Colon (tissue), 2 donors: Measurements from ENCODE around the gene MSI2.

ENCODE experiments used
- FAIRE-seq: peaks from 2 replicates; lab custom pipeline; 2012; peaks lifted over from hg19 to GRCh38; lab: Jason Lieb, UNC
- donor health status: control.
- donor health status: control.

MSI2 gene

GRCh38 chr17:57318913-57319312 lies 62.6 kb downstream of the MSI2 start:
- FAIRE-seq, result no peak

GRCh38 chr17:57319806-57320205 lies 63.5 kb downstream of the MSI2 start:
- no peak for FAIRE-seq

- FAIRE-seq, result no peak
Observed at GRCh38 chr17:57323391-57323790, 67.1 kb downstream of the MSI2 start.

GRCh38 chr17:57324060-57324459 lies 67.7 kb downstream of the MSI2 start:
- no peak for FAIRE-seq

GRCh38 chr17:57324631-57325030 lies 68.3 kb downstream of the MSI2 start:
- no peak for FAIRE-seq

- no peak for FAIRE-seq
Observed at GRCh38 chr17:57326336-57326735, 70.0 kb downstream of the MSI2 start.

GRCh38 chr17:57326764-57327163 lies 70.4 kb downstream of the MSI2 start:
- FAIRE-seq, result no peak

- no peak for FAIRE-seq
Observed at GRCh38 chr17:57327176-57327970, 71.0 kb downstream of the MSI2 start.

- FAIRE-seq, result no peak
Observed at GRCh38 chr17:57328109-57328882, 72.0 kb downstream of the MSI2 start.

- FAIRE-seq, result no peak
Observed at GRCh38 chr17:57329380-57330214, 73.3 kb downstream of the MSI2 start.

GRCh38 chr17:57330587-57330986 lies 74.3 kb downstream of the MSI2 start:
- no peak for FAIRE-seq

GRCh38 chr17:57331423-57331822 lies 75.1 kb downstream of the MSI2 start:
- no peak for FAIRE-seq

- FAIRE-seq, result no peak
Observed at GRCh38 chr17:57332501-57332900, 76.2 kb downstream of the MSI2 start.

- no peak for FAIRE-seq
Observed at GRCh38 chr17:57335195-57335792, 79.0 kb downstream of the MSI2 start.

- FAIRE-seq, result no peak
Observed at GRCh38 chr17:57337390-57337789, 81.1 kb downstream of the MSI2 start.

- FAIRE-seq, result no peak
Observed at GRCh38 chr17:57338257-57338914, 82.1 kb downstream of the MSI2 start.

GRCh38 chr17:57340160-57340981 lies 84.0 kb downstream of the MSI2 start:
- FAIRE-seq, result no peak

- FAIRE-seq, result no peak
Observed at GRCh38 chr17:57341611-57342540, 85.6 kb downstream of the MSI2 start.

GRCh38 chr17:57342963-57343589 lies 86.8 kb downstream of the MSI2 start:
- no peak for FAIRE-seq
